ENCODE results near the gene SLC26A11. TPM values are rescaled to one million over a fixed set of nuclear protein-coding genes. Genes with fewer than 3 reads are reported as not detected.

The SLC26A11 gene
- total and polyA plus RNA-seq, 2 of the 13 experiments (the other 11 are each of a cell fraction or from before 2014, with no cell fraction given): 8.7 to 13.2 TPM

DNA sequence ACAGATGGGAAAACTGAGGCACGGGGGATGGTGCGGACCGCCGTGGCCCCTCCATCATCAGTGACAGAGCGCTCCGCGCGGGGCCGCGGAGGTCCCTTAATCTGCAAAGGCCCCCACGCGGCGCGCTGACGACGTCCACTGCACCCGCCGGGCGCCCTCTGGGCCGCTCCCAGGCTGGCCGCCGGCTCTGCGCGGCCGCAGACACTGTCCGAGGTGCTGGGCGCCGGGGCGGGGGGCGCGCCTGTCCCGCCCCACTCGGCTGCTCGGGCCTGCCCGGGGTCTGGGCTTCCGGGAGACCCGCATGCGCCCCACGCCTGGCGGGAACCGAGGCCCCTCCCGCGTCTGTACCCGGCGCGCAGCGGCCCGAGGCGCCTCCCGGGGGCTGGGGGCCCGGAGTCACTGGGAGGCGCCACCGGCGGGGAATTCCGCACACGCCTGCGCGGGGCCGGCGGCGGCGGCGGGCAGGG is 39.9 kb downstream of the SLC26A11 start (continued):
- TF ChIP-seq ZNF280D (CRISPR knock-in tag; IDR thresholded peaks at IDR 0.05): no peak
- peak; percentile 56; the same call in 1 of the 2 replicates for TF ChIP-seq HOXA3 (CRISPR knock-in tag; IDR thresholded peaks at IDR 0.05)
- TF ChIP-seq ZC3H4 (CRISPR knock-in tag; IDR thresholded peaks at IDR 0.05; ENCODE audit: borderline replicate concordance): no peak
- TF ChIP-seq PCBP1 (IDR thresholded peaks at IDR 0.05; ENCODE audit: borderline replicate concordance, low read depth, low read length): no peak
- TF ChIP-seq ZFX (CRISPR knock-in tag; IDR thresholded peaks at IDR 0.05; ENCODE audit: low read depth): peak; percentile 77
- no peak for TF ChIP-seq EHMT2 (IDR thresholded peaks at IDR 0.05; ENCODE audit: borderline replicate concordance, low read depth, low read length)
- no peak for TF ChIP-seq FOSL2 (CRISPR knock-in tag; IDR thresholded peaks at IDR 0.05)
- no peak for TF ChIP-seq ZNF878 (CRISPR knock-in tag; IDR thresholded peaks at IDR 0.05)
- TF ChIP-seq, protein P1, sequence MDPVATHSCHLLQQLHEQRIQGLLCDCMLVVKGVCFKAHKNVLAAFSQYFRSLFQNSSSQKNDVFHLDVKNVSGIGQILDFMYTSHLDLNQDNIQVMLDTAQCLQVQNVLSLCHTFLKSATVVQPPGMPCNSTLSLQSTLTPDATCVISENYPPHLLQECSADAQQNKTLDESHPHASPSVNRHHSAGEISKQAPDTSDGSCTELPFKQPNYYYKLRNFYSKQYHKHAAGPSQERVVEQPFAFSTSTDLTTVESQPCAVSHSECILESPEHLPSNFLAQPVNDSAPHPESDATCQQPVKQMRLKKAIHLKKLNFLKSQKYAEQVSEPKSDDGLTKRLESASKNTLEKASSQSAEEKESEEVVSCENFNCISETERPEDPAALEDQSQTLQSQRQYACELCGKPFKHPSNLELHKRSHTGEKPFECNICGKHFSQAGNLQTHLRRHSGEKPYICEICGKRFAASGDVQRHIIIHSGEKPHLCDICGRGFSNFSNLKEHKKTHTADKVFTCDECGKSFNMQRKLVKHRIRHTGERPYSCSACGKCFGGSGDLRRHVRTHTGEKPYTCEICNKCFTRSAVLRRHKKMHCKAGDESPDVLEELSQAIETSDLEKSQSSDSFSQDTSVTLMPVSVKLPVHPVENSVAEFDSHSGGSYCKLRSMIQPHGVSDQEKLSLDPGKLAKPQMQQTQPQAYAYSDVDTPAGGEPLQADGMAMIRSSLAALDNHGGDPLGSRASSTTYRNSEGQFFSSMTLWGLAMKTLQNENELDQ (CRISPR knock-in tag; IDR thresholded peaks at IDR 0.05; ENCODE audit: borderline replicate concordance): no peak
- TF ChIP-seq, protein P2, sequence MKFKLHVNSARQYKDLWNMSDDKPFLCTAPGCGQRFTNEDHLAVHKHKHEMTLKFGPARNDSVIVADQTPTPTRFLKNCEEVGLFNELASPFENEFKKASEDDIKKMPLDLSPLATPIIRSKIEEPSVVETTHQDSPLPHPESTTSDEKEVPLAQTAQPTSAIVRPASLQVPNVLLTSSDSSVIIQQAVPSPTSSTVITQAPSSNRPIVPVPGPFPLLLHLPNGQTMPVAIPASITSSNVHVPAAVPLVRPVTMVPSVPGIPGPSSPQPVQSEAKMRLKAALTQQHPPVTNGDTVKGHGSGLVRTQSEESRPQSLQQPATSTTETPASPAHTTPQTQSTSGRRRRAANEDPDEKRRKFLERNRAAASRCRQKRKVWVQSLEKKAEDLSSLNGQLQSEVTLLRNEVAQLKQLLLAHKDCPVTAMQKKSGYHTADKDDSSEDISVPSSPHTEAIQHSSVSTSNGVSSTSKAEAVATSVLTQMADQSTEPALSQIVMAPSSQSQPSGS (CRISPR knock-in tag; IDR thresholded peaks at IDR 0.05): 0 out of 2 replicates have a peak, but pooled peaks have one; percentile 5
- TF ChIP-seq, protein P3, sequence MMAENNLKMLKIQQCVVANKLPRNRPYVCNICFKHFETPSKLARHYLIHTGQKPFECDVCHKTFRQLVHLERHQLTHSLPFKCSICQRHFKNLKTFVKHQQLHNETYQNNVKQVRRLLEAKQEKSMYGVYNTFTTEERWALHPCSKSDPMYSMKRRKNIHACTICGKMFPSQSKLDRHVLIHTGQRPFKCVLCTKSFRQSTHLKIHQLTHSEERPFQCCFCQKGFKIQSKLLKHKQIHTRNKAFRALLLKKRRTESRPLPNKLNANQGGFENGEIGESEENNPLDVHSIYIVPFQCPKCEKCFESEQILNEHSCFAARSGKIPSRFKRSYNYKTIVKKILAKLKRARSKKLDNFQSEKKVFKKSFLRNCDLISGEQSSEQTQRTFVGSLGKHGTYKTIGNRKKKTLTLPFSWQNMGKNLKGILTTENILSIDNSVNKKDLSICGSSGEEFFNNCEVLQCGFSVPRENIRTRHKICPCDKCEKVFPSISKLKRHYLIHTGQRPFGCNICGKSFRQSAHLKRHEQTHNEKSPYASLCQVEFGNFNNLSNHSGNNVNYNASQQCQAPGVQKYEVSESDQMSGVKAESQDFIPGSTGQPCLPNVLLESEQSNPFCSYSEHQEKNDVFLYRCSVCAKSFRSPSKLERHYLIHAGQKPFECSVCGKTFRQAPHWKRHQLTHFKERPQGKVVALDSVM (CRISPR knock-in tag; IDR thresholded peaks at IDR 0.05): peak; percentile 32; the same call in 1 of the 2 replicates
- no peak for TF ChIP-seq ZNF230 (CRISPR knock-in tag; IDR thresholded peaks at IDR 0.05)
- TF ChIP-seq GATAD2A (CRISPR knock-in tag; IDR thresholded peaks at IDR 0.05): no peak
- no peak for TF ChIP-seq ZNF207 (IDR thresholded peaks at IDR 0.05; ENCODE audit: borderline replicate concordance)
- TF ChIP-seq GABPB1 (CRISPR knock-in tag; IDR thresholded peaks at IDR 0.05): peak; percentile 65; the same call in 1 of the 2 replicates
- TF ChIP-seq ZNF510 (CRISPR knock-in tag; IDR thresholded peaks at IDR 0.05; ENCODE audit: low read depth): peak; percentile 56; the same call in 1 of the 2 replicates
- TF ChIP-seq ZKSCAN1 (IDR thresholded peaks at IDR 0.05; ENCODE audit: low read length): no peak
- TF ChIP-seq MAZ (IDR thresholded peaks at IDR 0.05; ENCODE audit: borderline replicate concordance, low read depth, low read length): peak; percentile 83
- peak; percentile 96 for TF ChIP-seq MAZ (CRISPR knock-in tag; IDR thresholded peaks at IDR 0.05; ENCODE audit: low read depth)
- TF ChIP-seq TEAD3 (CRISPR knock-in tag; optimal IDR thresholded peaks at IDR 0.05; ENCODE audit: borderline replicate concordance): no peak
- no peak for TF ChIP-seq NFRKB (IDR thresholded peaks at IDR 0.05)
- no peak for TF ChIP-seq MZF1 (CRISPR knock-in tag; IDR thresholded peaks at IDR 0.05; ENCODE audit: borderline replicate concordance)
- TF ChIP-seq PHF5A (CRISPR knock-in tag; IDR thresholded peaks at IDR 0.05; ENCODE audit: low read depth, unreplicated experiment): no peak

All from HepG2 (cell line).